ENCODE measurements around the gene NETO1.

- TF ChIP-seq CTCF (IDR thresholded peaks at IDR 0.05; ENCODE audit: low read depth, low read length) (no peak), EZH2phosphoT487 (IDR thresholded peaks at IDR 0.05; ENCODE audit: low read depth) (no peak)
Measured at GRCh38 chr18:72871091-72871490, 3.3 kb upstream of the NETO1 start.

Data from OCI-LY3 (cell line).